GM12878 (cell line): Measurements from ENCODE around the gene PITRM1. TPM values are rescaled to one million over a fixed set of nuclear protein-coding genes. Genes with fewer than 3 reads are reported as not detected.

Source experiments
- ATAC-seq: fragments of 200-7000 bp; cut with Tn5 transposase; 3 replicates; pipeline ENCODE4 v1.9.1; 2020; ENCODE audit warnings: mild to moderate bottlenecking, moderate library complexity
- BruUV-seq: library from RNA; stranded (reverse); fragments of 400-500 nt; replicated peaks from 2 replicates; lab custom pipeline; 2021; lab: Mats Ljungman, UMichigan
- CTCF ChIA-PET: fragments of 300-600 bp; sonication (Branson Sonifier 250); formaldehyde crosslinking; extraction: SDS; loops from one replicate; lab custom pipeline; 2021; ENCODE audit warnings: inconsistent platforms; lab: Yijun Ruan, JAX
- POLR2A ChIA-PET: fragments of 350-600 bp; formaldehyde crosslinking; extraction: SDS; loops from one replicate; lab custom pipeline; 2021; ENCODE audit warnings: inconsistent platforms; lab: Charles Lee
- RAD21 ChIA-PET: fragments of 300-600 bp; sonication (Branson Sonifier 250); formaldehyde crosslinking; loops from one replicate; lab custom pipeline; 2023; ENCODE audit warnings: antibody characterized with exemption; ENCODE audit not compliant: unreplicated experiment; lab: Charles Lee
- SMC1A ChIA-PET: fragments of 300-600 bp; sonication (Branson Sonifier 250); formaldehyde crosslinking; loops from one replicate; lab custom pipeline; 2023; ENCODE audit not compliant: unreplicated experiment, uncharacterized antibody; lab: Charles Lee
- DNase-seq: peaks from one replicate; pipeline ENCODE4 v3.0.0-alpha.2; 2011; ENCODE audit warnings: low read depth, low spot score
- FAIRE-seq: peaks from 3 replicates; lab custom pipeline; 2011; peaks lifted over from hg19 to GRCh38; lab: Jason Lieb, UNC
- H2AFZ ChIP-seq: 2 replicates; pipeline ENCODE4 v1.6.0; 2011; ENCODE audit warnings: low read depth, low read length, control low read depth; ENCODE audit not compliant: control insufficient read depth
- H3K27ac ChIP-seq: 2 replicates; pipeline ENCODE4 v1.5.1; 2011; ENCODE audit warnings: control low read depth; ENCODE audit not compliant: control insufficient read depth, insufficient read depth
- H3K27me3 ChIP-seq, 2 experiments: replicated peaks in 1 of 2; 2 replicates each; pipeline versions ENCODE4 v1.6.0 to v1.6.1; 2011; ENCODE audit warnings: low read length in 1 of 2; ENCODE audit not compliant: control insufficient read depth in 2 of 2, insufficient read depth in 2 of 2
- H3K36me3 ChIP-seq, 2 experiments: 2 replicates each; pipeline ENCODE4 v1.5.1; 2011; ENCODE audit warnings: low read length in 1 of 2; ENCODE audit not compliant: control insufficient read depth in 2 of 2, insufficient read depth in 2 of 2
- H3K4me1 ChIP-seq: 2 replicates; pipeline ENCODE4 v1.6.1; 2011; ENCODE audit warnings: mild to moderate bottlenecking, low read length, moderate library complexity, mixed read lengths; ENCODE audit not compliant: control insufficient read depth, insufficient read depth
- H3K4me2 ChIP-seq: 2 replicates; pipeline ENCODE4 v1.6.0; 2011; ENCODE audit warnings: control low read depth; ENCODE audit not compliant: control insufficient read depth, insufficient read depth
- H3K4me3 ChIP-seq: fragments of 200-600 bp; sonication (generic); 2 replicates; pipeline ENCODE4 v1.5.1; 2016
- H3K79me2 ChIP-seq: 2 replicates; pipeline ENCODE4 v1.6.0; 2011; ENCODE audit warnings: low read length; ENCODE audit not compliant: control insufficient read depth, insufficient read depth
- H3K9ac ChIP-seq: 2 replicates; pipeline ENCODE4 v1.8.0; 2011; ENCODE audit warnings: low read length, control low read depth, mixed read lengths; ENCODE audit not compliant: control insufficient read depth, insufficient read depth
- H3K9me3 ChIP-seq: replicated peaks from 3 replicates; pipeline ENCODE4 v1.5.1; 2011; ENCODE audit warnings: mild to moderate bottlenecking, low read length; ENCODE audit not compliant: control insufficient read depth, insufficient read depth
- H4K20me1 ChIP-seq: 2 replicates; pipeline ENCODE4 v1.6.0; 2011; ENCODE audit not compliant: control insufficient read depth, insufficient read depth
- BRCA1 ChIP-seq: IDR thresholded peaks from 2 replicates; pipeline ENCODE4 v1.6.1; 2011; ENCODE audit warnings: low read depth, low read length, improper control_type of control experiment
- MLLT1 ChIP-seq: fragments of 450-650 bp; IDR thresholded peaks from 2 replicates; pipeline ENCODE4 v1.6.1; 2016; ENCODE audit warnings: mild to moderate bottlenecking
- TCF12 ChIP-seq: IDR thresholded peaks from 2 replicates; pipeline ENCODE4 v1.6.1; 2011; ENCODE audit warnings: low read depth, mild to moderate bottlenecking, low read length
- ZNF687 ChIP-seq: fragments of 450-650 bp; IDR thresholded peaks from 2 replicates; pipeline ENCODE4 v1.6.1; 2017; ENCODE audit warnings: mild to moderate bottlenecking, moderate library complexity
- WGBS: methylation state at CpG from one replicate; pipeline ENCODE4 v1.1.6; 2016; ENCODE audit warnings: low lambda C conversion rate; ENCODE audit not compliant: insufficient replicate concordance, insufficient coverage; ENCODE audit errors: missing lambda C conversion rate; 5-methylcytosine and 5-hydroxymethylcytosine counted together
- in situ Hi-C: fragments of 300-500 bp; cut with MboI; formaldehyde crosslinking; loops from 9 replicates; pipeline ENCODE4 v1.14.3; 2018; ENCODE audit warnings: mixed read lengths
- intact Hi-C: fragments of 100-400 bp; cut with micrococcal nuclease; formaldehyde crosslinking; loops from one replicate; pipeline ENCODE4 v1.14.2; 2022; ENCODE audit not compliant: unreplicated experiment
- polyA plus RNA-seq, 11 experiments: library from polyadenylated mRNA; depleted of rRNA in 4 of 11; unstranded in 6 of 11; stranded (reverse) in 5 of 11; fragments of >200 nt; fragmentation: Nextera tagmentation in 4 of 11; fragmentation: Illumina TruSeq in 1 of 11; extraction: Ambion mirVana in 4 of 11; extraction: Trizol in 1 of 11; gene quantifications; 1 replicate in 1 of 11; 2 replicates in 10 of 11; pipeline versions ENCODE4 v1.2.1 to v1.2.3, GENCODE V29; 2011 to 2016; ENCODE audit warnings: inconsistent platforms in 2 of 11, missing spikeins in 2 of 11, low read depth in 1 of 11
- total RNA-seq, 4 experiments: library from RNA; depleted of rRNA in 3 of 4; stranded (reverse); fragments of >200 nt in 3 of 4; fragmentation: Illumina TruSeq in 1 of 4; extraction: Trizol in 1 of 4; gene quantifications; 2 replicates each; pipeline versions ENCODE4 v1.2.1 to v1.2.3, GENCODE V29; 2013 to 2021
- TF ChIP-seq, protein P1 (sequence below): fragments of 450-650 bp; formaldehyde crosslinking; IDR thresholded peaks from 2 replicates; pipeline ENCODE4 v1.4.0; 2020; ENCODE audit warnings: mild to moderate bottlenecking, moderate library complexity

Gene PITRM1
- total and polyA plus RNA-seq, 10 of the 15 experiments (the other 5 are each of a cell fraction or from before 2014, with no cell fraction given): 15.5 to 53.0 (median 45.0) TPM

DNA sequence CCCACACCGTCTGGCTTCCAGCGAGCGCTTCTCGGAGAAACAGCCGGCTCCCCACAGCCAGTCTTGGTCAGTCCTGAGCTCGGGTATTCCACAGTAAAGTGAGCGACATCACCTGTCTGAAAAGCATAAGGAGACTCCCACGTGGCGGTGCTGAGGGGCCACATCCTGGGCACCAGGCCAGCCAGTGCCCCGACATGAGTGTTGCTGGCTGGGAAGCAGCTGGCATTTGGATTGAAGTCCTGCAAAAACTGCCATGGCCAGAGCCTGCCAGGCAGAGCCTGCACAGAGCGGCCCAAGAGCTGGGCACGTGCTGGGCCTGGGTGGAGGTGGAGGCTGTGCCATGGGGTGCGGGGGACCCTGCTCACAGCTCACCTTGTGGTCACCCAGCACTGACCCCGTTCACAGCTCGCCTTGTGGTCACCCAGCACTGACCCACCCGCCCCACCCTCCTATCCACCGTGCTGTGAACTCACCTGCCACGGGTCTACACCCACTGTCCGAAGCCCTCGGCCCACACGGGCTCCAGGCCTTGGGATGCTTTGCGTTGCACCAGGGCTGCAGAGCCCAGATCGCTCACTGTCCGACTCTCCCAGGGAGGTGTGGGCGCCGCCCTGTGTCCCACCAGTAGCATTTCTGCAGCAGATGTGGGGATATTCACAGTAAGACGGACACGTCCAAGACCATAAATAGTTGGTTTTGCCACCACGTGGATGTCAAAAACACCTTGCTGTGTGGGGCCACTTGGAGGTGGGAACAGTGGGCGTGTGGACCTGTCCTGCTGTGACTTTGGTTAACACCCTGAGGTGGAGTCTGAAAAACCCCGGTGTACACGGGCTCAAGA lies 48.8 kb downstream of the PITRM1 start:
- ChIA-PET RAD21 (no interaction called here), POLR2A (no interaction called here), CTCF (no interaction called here), SMC1A (no interaction called here)
- Histone ChIP-seq H3K4me3 (no peak overlapping the region), H3K36me3 (peaks cover 27 to 28% of the 10 kb centered on the region in 2 experiments), H3K79me2 (no peaks in the 10 kb centered on the region), H4K20me1 (no peaks in the 10 kb centered on the region), H3K9ac (no peak overlapping the region), H2AFZ (no peak overlapping the region), H3K4me2 (no peak overlapping the region), H3K27me3 (no peaks in the 10 kb centered on the region), H3K27ac (no peak overlapping the region), H3K9me3 (no peaks in the 10 kb centered on the region), H3K4me1 (no peaks in the 10 kb centered on the region)
- WGBS: 88% methylated on average over 31 of the region's 32 CpGs
- DNase-seq (no peak), FAIRE-seq (no peak), ATAC-seq (no peak; the same call in 2 of the 3 replicates)
- BruUV-seq: no TSS peak
- intact Hi-C loops (no loop called here), in situ Hi-C loops (no loop called here)
- TF ChIP-seq, protein P1, sequence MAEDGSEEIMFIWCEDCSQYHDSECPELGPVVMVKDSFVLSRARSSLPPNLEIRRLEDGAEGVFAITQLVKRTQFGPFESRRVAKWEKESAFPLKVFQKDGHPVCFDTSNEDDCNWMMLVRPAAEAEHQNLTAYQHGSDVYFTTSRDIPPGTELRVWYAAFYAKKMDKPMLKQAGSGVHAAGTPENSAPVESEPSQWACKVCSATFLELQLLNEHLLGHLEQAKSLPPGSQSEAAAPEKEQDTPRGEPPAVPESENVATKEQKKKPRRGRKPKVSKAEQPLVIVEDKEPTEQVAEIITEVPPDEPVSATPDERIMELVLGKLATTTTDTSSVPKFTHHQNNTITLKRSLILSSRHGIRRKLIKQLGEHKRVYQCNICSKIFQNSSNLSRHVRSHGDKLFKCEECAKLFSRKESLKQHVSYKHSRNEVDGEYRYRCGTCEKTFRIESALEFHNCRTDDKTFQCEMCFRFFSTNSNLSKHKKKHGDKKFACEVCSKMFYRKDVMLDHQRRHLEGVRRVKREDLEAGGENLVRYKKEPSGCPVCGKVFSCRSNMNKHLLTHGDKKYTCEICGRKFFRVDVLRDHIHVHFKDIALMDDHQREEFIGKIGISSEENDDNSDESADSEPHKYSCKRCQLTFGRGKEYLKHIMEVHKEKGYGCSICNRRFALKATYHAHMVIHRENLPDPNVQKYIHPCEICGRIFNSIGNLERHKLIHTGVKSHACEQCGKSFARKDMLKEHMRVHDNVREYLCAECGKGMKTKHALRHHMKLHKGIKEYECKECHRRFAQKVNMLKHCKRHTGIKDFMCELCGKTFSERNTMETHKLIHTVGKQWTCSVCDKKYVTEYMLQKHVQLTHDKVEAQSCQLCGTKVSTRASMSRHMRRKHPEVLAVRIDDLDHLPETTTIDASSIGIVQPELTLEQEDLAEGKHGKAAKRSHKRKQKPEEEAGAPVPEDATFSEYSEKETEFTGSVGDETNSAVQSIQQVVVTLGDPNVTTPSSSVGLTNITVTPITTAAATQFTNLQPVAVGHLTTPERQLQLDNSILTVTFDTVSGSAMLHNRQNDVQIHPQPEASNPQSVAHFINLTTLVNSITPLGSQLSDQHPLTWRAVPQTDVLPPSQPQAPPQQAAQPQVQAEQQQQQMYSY (CRISPR knock-in tag): no peak
- no peak for TF ChIP-seq ZNF687
- no peak for TF ChIP-seq TCF12
- TF ChIP-seq MLLT1: no peak
- TF ChIP-seq BRCA1: no peak
